CD4-positive, alpha-beta T cell treated with Interleukin-4 for 4 hours (primary cell): ENCODE measurements around the gene METRN.

Source experiments
- DNase-seq: peaks from one replicate; pipeline ENCODE4 v3.0.0-alpha.2; 2020

METRN gene

DNA sequence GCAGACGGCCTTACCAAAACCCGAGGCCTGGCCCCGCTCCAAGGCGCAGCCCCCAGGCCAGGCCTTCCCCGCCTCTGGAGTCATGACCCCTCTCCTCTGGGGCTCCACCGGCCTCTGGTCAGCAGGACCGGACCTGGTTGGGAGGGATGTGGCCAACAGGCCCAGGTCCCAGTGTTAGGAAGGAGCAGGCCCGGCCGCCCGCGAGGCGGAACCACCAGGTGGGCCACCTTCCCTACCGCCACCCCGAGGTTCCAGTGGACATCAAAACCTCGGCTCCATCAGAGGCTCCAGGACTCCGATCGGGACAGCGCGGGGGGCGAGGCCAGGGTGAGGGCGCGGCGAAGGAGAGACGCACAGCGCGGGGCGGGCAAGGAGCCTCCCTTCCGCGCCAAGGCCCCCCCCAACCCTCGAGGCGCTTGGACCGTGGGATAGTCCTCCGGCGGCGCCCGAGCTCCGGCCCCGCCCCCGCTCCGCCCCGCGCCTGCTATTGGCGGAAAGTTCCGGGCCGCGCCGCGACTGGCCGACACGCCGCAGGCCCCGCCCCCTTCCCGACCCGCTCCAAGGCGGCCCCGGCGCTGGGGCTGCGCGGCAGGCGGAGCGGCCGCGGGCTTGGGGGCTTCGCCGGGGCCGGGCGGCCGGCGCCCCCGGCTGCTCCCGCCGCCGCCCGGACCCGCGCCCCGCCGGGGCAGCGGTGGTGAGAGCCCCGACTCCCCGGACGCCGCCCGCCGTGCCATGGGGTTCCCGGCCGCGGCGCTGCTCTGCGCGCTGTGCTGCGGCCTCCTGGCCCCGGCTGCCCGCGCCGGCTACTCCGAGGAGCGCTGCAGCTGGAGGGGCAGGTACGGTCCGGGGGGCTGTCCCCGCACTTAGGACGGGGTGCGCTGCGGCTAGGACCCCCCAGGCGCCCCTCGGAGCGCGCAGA lies at the start of gene METRN:
Gene METRN, plus strand, starts transcription at position 561 of the 919 bp plus-strand sequence. Its CDS starts 172 bp downstream, at position 733.
- peak; percentile 79 for DNase-seq

DNA sequence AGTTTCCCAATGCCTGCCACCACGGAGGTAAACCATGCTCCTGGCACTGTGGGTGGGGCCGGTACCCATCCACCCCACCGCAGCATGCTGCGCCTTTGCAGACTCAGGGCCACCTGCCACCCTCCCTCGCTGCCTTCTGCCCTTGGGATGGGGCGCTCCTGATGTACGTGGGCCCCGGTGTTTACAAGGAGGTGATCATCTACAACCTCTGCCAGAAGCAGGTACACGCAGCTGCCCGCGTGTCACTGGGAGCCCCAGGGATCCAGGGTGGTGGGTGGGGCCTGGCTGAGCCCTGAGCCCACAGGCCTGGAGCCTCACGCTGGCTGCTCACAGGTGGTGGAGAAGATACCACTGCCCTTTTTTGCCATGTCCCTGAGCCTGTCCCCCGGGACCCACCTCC lies 48.3 kb upstream of the METRN start:
- DNase-seq: no peak

GRCh38 chr16:667113-667779 lies 47.7 kb upstream of the METRN start:
- no peak for DNase-seq

DNA sequence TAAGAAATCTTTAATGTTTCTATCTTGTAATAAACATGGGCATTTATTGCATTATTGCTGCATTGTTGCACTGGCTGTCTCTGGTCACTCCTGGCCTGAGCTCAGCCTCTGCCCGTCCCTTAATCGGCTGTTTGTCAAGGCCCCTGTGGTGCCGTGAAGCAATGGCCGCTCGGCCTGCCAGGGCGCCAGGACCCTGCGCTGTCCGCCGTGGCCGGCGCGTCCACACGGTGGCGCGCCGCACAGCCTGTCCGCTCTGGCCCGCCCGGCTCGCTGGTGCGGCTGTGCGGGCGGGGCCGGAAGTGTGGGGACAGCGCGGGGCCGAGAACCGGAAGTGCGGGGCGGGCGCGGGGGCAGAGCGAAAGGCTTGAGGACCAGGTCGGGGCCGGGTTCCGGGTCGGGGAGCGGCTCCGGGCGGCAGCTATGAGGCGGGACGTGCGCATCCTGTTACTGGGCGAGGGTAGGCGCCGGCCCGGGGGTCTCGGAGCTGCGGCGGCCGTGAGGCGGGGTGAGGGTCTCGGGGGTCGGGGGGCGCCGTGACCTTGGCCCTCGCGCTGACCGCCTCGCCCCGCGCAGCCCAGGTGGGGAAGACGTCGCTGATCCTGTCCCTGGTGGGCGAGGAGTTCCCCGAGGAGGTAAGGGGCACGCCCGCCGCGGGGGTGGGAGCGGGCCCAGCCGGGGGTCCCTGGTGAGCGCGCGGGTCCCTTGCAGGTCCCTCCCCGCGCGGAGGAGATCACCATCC lies 47.0 kb upstream of the METRN start, which contains the start of gene RHOT2:
Gene RHOT2, plus strand, starts transcription at position 353 of the 739 bp plus-strand sequence. Its CDS starts 68 bp downstream, at position 421.
- DNase-seq: peak; percentile 91

DNA sequence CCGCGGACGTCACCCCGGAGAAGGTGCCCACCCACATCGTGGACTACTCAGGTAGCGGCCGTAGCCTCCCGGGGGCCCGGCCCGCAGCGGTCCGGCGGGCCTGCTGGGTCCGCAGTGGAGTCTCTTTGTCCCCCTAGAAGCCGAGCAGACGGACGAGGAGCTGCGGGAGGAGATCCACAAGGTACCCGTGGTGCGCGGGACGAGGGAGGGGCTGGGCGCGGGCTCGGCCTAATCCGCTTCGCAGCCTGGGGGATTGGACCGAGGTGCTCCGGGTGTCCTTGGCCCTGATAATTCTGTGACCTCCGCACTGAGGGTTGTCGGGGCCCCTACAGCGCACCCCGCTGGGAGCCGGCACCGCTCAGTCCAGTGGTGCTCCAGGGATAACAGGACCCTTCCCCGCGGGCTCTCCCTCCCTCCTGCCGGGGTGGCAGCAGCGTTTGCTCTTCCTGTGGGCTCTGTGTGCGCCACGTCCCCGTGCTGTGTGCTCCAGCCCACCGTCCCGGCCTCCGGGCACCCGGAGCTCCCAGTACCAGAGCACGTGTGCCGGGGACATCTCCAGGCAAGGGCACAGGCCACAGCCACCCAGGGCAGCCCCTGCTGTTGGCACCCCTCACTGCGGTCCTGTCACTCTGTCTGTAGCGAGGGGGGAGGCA lies 46.3 kb upstream of the METRN start:
- DNase-seq: no peak

GRCh38 chr16:669666-670065 lies 45.3 kb upstream of the METRN start:
- DNase-seq: no peak

DNA sequence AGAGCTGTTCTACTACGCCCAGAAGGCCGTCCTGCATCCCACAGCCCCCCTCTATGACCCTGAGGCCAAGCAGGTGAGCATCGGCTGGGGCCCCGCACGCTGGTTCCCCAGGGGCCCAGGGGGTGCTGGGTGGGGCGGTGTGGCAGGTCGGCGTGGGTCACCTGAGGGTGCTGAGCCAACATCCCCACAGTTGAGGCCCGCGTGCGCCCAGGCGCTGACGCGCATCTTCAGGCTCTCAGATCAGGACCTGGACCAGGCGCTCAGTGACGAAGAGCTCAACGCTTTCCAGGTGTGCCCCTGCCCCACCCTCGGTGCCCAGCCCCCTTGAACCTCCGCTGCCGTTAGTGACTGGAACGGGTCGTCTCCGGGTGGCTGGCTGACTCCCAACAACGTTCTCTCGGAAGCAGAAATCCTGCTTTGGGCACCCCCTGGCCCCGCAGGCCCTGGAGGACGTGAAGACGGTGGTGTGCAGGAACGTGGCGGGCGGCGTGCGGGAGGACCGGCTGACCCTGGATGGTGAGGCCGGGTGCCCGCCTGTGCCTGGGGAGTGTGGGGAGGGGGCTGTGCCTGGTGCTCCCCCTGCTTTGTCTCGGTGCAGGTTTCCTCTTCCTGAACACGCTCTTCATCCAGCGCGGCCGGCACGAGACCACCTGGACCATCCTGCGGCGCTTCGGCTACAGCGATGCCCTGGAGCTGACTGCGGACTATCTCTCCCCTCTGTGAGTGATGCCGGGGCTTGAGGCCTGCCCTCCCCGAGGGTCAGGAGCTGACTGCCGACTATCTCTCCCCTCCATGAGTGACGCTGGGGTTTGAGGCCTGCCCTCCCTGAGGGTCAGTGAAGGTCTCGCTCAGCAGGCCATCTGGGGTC lies 44.2 kb upstream of the METRN start:
- DNase-seq: no peak

GRCh38 chr16:671353-672131 lies 43.4 kb upstream of the METRN start:
- DNase-seq: no peak

DNA sequence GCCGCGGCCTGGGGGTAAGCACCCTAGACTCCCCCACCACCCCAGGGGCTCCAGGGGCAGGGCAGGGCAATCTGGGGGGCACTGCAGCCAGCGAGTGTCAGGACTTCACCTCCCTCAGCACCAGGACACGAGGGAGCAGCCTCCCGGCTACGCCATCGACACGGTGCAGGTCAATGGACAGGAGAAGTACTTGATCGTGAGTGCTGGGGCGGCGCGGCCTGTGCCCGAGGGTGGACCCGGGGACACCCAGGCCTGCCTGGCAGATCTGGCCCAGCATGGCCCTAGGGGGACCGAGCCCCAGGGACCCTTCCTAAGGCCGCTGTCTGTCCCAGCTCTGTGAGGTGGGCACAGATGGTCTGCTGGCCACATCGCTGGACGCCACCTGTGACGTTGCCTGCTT lies 42.5 kb upstream of the METRN start:
- no peak for DNase-seq

- no peak for DNase-seq
Measured at GRCh38 chr16:672851-673250, 42.1 kb upstream of the METRN start.

- DNase-seq: no peak
Measured at GRCh38 chr16:673399-673991, 41.4 kb upstream of the METRN start.

DNA sequence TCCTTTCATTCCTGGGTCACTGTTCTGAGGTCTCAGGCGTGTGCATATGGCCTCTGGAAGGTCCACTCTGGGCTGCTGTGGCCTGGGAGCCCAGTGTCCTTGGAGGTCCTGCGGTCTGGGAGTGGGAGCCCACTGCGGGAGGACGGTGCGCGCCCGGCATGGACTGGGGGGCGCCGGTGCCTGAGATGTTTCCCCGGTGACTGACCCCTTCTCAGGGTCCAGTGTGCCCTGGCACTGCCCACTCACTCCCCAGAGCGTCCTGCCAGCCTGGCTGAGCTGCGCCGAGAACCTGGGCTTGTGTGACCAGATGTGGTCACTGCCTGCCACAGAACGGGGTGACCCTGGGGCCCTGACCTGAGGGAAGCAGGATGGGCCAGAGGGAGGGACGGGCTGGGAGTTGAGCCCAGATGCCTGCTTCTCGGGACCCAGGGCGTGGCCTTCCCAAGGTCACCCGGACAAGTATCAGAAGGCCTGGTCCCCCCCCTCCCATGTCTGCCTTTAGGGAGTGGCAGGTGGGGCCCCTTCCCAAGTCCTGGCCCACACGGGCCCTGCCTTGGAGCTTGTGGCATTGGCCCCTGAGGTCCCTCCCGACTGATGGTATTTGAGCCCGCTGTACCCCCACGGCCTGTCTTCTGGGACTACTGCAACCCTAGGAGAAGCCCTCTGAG lies 40.6 kb upstream of the METRN start:
- no peak for DNase-seq

DNA sequence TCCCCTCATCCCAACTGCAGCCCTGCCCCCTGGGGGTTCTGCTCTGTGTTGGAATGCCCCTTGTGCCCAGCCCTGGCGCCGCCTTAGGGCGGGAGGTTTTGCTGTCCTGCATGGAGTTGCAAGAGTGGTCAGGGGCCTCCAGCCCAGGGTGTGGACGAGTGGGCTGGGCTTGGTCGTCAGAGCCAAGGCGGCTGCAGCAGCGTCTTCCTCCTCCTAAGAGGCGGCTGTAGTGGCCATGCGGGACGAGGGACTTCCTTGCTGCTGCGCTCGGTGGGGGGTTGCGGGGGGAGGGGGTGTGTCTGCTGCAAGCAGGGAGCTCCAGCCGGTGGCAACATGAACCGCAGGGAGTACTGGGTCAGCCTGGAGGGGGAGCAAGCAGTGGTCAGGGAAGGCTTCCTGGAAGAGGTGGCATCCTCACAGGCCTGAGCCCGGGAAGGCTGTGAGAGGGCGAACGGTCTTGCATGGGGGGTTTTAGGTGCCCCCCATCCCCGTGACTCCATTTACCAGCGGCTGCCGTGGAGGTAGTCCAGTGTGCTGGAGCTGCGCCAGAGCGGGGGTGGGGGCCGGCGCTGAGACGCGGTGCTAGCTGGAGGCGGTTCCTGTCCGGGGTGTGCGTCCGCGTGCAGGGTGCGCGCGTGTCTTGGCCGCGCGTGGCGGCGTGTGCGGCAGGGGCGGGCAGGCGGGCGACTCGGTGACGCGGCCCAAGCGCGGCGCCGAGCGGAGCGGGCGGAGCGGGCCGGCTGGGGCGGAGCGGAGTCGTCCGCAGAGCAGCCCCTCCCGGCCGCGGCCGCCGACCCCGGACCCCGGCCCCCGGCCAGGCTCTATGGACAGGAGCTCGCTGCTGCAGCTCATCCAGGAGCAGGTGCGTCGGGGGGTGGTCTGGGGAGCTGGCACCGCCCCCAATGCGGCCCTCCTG lies 39.7 kb upstream of the METRN start, which contains the start of gene RHBDL1:
Gene RHBDL1, plus strand, starts transcription at position 704 of the 916 bp plus-strand sequence. Its CDS starts 120 bp downstream, at position 824.
- DNase-seq: no peak

DNA sequence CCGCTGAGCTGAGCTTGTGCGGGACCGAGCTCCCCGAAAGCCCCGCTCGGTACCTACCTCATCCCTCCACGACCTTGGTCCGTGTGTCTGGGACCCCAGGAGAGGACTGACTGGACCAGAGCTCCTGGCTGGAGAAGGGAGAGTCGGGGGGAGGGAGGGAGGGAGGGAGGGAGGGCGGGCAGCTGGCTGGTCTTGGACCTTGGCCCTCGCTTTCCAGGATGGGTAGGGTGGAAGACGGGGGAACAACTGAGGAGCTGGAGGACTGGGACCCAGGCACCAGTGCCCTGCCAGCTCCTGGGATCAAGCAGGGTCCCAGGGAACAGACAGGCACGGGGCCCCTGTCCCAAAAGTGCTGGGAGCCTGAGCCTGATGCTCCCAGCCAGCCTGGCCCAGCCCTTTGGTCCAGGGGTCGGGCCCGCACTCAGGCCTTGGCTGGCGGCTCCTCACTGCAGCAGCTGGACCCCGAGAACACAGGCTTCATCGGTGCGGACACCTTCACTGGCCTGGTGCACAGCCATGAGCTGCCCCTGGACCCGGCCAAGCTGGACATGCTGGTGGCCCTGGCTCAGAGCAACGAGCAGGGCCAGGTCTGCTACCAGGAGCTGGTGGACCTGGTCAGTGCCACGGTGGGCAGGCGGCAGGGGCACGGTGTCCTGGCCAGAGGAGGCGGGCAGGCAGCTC lies 38.9 kb upstream of the METRN start:
- no peak for DNase-seq

DNA sequence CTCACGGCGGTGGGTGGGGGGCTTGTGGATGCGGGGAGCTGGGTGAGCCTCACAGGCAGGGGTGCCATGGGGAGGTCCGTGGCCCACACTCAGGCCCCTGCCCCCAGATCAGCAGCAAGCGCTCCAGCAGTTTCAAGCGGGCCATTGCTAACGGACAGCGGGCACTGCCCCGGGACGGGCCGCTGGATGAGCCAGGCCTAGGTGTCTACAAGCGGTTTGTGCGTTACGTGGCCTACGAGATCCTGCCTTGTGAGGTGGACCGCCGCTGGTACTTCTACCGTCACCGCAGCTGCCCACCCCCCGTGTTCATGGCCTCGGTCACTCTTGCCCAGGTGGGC lies 38.4 kb upstream of the METRN start:
- DNase-seq: no peak

DNA sequence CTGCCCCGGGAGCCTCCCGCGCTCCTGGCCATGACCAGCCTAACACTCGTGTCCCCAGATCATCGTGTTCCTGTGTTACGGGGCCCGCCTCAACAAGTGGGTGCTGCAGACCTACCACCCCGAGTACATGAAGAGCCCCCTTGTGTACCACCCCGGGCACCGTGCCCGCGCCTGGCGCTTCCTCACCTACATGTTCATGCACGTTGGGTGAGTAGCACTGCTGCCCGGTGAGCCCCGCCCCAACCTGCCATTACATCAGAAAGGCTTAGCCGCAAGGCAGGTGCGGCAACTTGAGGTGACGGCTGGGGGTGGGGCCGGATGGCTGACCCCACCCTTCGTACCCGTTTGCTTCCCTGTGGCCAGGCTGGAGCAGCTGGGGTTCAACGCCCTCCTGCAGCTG lies 38.0 kb upstream of the METRN start:
- peak; percentile 37 for DNase-seq

GRCh38 chr16:677316-678190 lies 37.4 kb upstream of the METRN start:
- DNase-seq: no peak
